DLD1 (cell line): Measurements from ENCODE around the gene MGAM2.

Experiments used
- in situ Hi-C: cut with HindIII; loops from 2 replicates; pipeline ENCODE4 v1.10.0; 2017; ENCODE audit warnings: low sequenced_read_pairs

MGAM2 gene

DNA sequence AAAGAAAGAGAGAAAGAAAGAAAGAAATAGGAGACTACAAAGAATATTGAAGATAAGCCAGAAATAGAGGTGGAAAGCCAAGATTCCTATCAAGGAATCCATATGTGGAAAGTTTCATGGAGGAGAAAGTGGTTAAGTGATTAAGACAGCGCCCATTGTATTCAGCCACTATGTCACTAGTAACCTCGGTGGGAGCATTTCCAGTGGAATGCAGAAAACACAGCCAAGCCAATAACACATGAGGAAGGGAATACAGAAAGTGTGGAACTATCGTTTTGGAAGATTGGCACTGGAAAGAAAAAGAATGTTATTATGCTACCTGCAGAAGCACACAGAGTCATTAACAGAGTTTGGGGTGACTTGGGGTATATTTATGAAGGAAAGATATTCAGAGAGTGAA lies 2.7 kb downstream of the MGAM2 start:
- in situ Hi-C loops: no loop called here

GRCh38 chr7:142120524-142120923 lies 9.0 kb downstream of the MGAM2 start:
- in situ Hi-C loops: no loop called here

GRCh38 chr7:142123184-142123583 lies 11.7 kb downstream of the MGAM2 start:
- in situ Hi-C loops: no loop called here

DNA sequence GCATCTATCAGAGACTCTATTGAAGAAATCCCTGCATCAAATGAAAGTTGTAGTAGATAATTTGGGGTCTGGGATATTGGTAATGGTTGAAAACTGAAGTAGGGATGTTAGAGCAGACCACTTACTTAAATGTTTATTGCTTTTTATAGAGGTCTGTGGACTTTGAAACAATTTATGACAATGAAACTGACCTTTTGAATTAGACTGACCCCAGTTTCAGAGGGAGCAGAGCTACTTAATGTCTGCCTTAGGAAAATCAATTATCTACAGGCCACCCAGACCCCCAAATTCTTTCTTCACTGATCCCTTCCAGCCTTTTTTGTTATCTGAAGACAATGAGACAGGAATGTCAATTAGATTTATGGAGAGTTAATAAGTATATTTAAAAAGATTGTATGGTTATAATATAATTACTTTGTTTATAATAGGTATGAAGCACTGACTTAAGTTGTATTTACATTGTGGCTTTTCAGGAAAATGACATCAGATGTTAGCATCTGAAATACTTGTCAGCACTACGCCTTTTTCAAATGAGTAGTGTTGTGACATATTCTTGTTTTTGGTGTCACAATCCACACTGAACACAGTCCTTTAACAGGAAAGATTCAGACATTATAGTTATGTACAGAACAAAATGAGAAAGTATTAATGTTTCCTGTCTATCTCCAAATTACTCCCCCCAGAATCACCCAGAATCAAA lies 13.9 kb downstream of the MGAM2 start:
- in situ Hi-C loops: no loop called here

DNA sequence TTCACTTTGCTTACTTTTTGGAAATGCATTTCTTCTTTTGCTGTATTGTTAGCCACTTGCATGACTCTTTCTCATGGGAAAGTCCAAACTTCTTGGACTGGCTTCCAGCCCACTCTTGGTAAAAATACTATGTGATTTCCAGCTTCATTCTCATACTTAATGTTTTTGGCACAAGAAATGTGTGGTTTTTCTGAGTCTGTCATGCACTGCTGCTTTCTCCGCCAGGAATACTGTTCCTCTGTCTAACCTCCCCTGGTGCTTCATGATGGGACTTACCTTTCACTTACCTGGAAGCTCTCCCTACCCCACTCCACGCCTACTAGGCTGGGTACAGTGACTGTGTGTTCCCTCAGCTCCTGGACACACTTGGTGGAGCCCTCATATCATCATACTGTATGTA lies 18.7 kb downstream of the MGAM2 start:
- in situ Hi-C loops: no loop called here

GRCh38 chr7:142131439-142132185 lies 20.1 kb downstream of the MGAM2 start:
- in situ Hi-C loops: no loop called here

- in situ Hi-C loops: no loop called here
Measured at GRCh38 chr7:142133731-142134148, 22.2 kb downstream of the MGAM2 start.

- in situ Hi-C loops: no loop called here
Measured at GRCh38 chr7:142134909-142135308, 23.4 kb downstream of the MGAM2 start.

DNA sequence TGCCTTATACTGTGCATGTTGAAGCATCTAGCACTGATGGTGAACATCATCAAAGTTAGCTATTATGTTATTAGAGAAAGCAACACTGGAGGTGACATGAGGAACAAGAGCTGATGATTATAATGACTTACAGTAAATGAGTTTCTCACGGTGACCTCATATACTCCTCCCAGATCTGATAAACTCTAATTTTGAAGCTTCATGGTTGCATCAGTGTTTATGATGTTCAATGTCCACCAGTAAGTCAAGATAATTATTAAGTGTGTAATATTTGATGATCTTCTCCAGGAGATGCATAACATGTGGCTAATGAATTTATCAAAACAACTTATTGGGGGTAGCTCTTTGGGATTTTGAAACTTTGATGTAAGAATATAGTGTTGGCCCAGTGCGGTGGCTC lies 27.5 kb downstream of the MGAM2 start:
- in situ Hi-C loops: no loop called here

DNA sequence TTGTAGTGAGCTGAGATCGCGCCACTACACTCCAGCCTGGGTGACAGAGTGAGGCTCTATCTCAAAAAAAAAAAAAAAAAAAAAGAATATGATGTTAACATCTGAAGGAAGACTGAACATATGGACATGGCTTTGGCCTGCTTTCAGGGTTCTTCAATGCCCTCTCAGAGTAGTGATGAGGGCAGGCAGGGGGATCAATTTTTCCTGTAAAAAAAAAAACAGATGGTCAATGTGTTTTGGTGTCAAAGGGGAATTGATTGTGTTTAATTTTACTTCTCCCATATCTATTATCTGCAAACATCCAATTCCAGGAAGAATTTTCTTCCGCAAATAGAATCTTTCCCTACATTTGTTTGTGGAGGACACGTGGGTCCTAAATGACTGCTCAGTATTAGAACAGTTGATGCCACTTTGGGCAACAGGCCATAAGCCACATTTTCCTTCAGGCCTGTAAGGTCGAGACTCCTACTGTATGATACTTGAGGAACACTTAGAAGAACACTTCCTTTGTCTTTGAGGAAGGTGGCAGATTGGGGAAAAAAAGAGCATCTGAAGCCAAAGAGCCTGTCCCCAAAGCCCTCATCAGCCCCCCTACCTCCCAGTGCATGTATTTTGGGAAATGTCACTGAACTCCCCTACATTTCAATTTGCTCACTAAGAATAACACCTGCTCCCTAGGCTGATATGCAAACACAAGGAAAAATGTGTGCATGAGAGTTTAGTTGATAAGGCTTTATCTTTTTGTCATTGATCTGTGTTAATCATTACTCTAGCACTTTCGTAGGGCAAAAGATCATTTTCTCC lies 28.3 kb downstream of the MGAM2 start:
- in situ Hi-C loops: no loop called here

GRCh38 chr7:142140401-142140959 lies 29.0 kb downstream of the MGAM2 start:
- in situ Hi-C loops: no loop called here

- in situ Hi-C loops: no loop called here
Measured at GRCh38 chr7:142142702-142143101, 31.2 kb downstream of the MGAM2 start.

GRCh38 chr7:142146124-142146523 lies 34.6 kb downstream of the MGAM2 start:
- in situ Hi-C loops: no loop called here

DNA sequence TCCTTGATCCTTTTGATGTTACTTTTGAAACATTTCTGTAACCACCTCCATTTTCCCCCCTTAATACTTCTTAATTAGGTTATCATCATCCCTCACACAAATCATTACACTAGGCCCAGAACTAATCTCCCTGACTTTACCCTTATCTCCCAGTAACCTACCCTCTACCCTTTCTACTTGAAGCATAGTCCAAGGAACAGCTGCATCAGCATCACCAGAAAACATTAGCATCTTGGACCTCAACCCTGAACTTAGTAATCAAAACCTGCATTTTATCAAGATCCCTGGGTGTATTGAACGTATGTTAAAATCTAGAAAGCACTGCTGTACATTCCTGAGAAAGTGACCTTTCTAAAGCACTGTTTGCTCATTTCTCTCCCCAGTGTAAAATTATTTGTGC lies 38.8 kb downstream of the MGAM2 start:
- in situ Hi-C loops: no loop called here

DNA sequence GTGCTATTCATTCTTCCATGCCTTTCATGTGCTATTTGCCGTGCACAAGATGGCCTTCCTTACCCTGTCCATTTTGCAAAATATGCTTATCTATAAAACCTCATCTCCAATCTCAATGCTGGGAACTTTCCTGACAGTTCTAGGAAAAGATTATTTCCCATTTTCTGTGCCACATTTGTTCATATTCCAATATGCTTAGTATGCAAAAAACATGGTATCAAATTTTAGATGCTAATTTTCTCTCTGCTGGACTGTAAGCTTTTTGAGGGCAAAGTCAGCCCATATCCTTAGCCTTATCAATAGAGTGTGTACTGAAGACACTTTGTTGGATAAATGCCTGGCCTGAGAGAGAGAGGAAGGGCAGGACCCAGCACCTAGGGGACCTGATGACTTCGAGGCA lies 39.4 kb downstream of the MGAM2 start:
- in situ Hi-C loops: no loop called here

- in situ Hi-C loops: no loop called here
Measured at GRCh38 chr7:142152076-142152475, 40.6 kb downstream of the MGAM2 start.

DNA sequence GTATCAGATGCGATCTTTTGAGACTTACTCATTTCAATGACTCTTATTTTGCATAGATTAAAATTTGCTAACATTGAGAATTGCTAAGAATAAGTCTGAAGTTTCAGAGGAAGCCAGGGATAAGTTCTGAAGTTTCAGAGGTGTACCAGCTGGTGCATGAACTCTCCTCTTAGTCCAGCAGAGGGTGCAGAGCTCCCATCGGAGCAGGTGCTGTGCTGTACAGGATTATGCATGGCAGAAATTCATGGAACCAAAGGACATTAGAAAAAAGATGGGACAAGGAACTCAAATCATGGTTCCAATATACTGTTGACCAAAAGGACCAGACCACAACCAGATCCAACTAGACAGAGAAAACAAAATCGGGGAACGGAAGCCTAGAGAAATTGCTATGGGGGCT lies 41.9 kb downstream of the MGAM2 start:
- in situ Hi-C loops: no loop called here

- in situ Hi-C loops: no loop called here
Measured at GRCh38 chr7:142158736-142159496, 47.4 kb downstream of the MGAM2 start.

DNA sequence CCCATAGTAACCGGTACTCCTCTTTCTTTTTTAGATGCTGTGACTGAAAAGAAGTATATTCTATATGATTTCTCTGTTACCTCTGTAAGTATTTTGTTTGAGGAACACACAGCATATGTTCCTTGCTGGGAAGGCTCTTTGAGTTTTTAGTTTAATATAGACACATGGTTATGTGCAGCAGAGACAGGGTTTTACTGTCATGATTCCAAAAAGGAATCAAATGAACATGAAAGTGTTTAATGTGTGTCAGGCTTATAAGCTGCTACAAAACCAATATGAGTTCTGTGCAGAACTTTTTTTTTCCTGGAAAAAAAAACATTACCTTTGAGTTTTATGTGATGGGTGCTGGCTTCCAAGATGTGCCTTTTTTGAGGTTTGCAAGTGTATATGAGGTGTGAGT lies 50.4 kb downstream of the MGAM2 start:
- in situ Hi-C loops: no loop called here

- in situ Hi-C loops: no loop called here
Measured at GRCh38 chr7:142168746-142169145, 57.2 kb downstream of the MGAM2 start.

DNA sequence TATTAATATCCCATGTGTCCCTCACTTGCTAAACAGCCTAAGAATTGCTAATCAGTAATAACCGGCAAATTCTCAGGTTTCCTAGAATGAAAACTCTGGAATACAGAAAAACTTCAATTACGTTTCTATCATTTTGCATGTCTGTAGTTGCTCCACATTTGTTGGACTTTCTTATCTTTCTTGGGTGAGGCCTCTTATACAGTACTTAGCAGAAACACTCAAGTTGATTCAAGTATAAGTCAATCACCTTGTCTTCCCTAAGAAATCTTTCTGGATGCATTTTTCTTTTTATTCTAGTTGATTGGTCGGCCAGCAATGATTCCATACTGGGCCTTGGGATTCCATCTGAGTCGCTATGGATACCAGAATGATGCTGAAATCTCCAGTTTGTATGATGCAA lies 61.4 kb downstream of the MGAM2 start:
- in situ Hi-C loops: no loop called here
